Vagina (tissue), 2 donors: ENCODE data around the gene SUPT3H.

Source experiments
- CTCF ChIP-seq, 3 experiments: fragments of 450-650 bp in 2 of 3; fragments of 200-600 bp in 1 of 3; sonication (generic) in 1 of 3; IDR thresholded peaks; one replicate each; pipeline ENCODE4 v1.5.1; 2017 to 2019; ENCODE audit warnings: antibody characterized with exemption in 3 of 3, mild to moderate bottlenecking in 2 of 3, moderate library complexity in 2 of 3
- POLR2A ChIP-seq, 2 donors: fragments of 450-650 bp; IDR thresholded peaks; one replicate each; pipeline ENCODE4 v1.6.1; 2017; ENCODE audit warnings: antibody characterized with exemption in 2 of 2, mild to moderate bottlenecking in 2 of 2, moderate library complexity in 2 of 2

DNA sequence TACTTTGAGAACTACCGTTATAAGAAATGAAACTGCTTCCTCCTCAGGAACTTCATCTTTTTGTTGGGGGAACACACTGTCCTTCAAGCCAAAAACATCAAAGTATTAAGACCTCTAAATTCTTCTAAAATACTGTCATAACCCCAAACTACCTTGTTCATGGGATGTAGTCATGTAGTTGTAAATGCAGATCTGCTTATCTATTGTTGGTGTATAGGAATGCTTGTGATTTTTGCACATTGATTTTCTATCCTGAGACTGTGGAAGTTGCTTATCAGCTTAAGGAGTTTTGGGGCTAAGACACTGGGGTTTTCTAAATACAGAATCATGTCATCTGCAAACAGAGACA is 332.5 kb downstream of the SUPT3H start:
- TF ChIP-seq POLR2A (IDR thresholded peaks at IDR 0.05) (no peak), CTCF (IDR thresholded peaks at IDR 0.05) (no peak)
